Pons (tissue), 1 donor: ENCODE results near the gene HOXB5.

ENCODE experiments used
- DNase-seq: peaks from one replicate; pipeline ENCODE4 v3.0.0-alpha.2; 2016; ENCODE audit warnings: low spot score

HOXB5 gene

DNA sequence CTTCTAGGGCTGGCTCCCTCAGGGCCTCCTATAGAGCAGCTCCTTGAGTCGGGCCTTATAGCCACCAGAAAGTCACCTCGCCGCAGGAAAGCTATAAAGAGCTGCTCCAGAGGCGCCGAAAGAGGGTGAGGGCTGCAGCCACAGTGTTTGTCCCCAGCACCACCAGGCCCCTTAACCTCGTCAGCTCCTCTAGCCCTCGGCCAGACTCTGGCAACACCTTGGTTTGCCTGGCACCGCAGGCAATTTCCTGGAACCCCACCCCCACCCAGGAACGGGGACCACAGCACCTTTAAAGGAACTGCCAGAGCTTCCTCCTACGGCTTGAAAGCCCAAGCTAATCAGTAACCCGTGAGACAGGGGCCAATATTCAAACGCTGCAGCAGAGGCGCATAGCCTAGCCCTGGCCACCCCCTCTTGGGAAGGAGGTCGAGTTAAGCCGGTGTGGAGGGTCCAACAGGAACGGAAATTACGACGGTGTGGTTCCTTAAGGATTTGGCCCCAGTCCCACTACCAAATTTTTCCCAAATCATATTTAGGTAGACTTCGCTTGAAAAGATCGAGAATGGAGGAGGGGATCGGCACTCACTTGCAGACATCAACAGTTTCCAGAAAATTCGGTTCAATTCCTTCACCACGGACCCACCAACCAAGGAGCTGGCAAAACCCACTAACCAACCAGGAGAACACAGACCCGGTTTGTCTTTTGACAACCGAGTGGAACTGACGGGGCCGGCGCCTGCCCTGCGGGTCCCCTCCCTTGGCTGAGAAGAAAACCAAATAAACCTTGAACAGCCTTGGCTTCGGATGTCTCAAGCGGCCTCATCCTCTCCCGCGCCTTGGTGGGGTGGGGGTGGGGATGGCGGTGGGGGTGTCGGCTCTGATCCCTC lies 8.2 kb upstream of the HOXB5 start:
- no peak for DNase-seq

DNA sequence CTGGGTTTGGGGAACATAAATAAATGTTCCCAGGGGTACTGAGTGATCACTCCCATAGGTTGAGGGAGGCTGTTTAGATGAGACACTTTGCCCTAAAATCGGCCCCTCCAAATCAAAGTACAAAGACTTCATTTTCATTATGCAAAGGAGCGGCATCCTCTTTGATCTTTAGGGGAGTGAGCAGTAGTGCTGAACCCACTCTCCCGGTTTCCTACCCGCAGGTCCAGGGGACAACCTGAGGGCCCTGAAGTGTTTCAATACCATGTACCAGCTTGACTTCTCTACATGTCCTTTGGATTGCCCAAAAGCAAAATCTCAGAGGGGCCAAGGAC lies 7.6 kb upstream of the HOXB5 start:
- DNase-seq = no peak

DNA sequence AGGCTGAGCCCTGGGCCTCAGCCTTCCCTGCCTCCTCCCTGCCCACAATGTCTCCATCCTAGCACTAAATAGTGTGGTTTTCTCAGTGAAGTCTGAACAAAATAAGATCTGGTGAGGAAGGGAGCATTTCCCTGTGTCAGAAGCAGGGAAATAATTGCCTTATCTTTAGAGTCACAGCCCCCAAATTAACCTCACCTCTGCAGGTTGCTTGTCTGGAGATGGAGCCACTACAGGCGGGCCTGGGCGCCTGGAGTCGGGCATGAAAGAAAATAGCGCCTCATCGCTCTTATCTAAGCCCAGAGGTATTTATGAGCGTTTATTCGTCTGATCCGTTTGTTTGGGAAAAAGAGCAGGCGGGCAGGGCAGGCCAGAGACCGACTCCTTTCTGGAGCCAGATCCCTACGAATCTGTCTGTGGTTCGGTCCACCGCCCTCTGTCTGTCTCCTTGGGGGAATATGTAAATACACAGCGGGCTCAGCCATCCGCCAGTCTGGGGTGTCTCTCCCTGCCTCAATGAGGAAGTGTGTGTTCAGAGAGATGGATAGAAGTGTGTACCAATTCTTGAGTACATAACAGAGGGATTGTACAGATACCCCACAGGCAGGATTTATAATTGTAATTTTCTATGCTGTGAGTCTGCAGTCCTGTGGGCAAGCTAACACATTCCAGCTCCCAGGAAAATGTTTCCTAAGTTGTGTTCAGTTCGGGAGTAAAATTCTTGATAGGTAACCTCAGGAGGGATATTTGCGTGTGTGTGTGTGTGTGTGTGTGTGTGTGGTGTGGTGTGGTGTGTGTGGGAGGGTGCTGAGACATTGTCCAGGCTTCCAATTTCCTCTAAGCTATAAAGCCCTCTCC lies 6.9 kb upstream of the HOXB5 start:
- DNase-seq = no peak

DNA sequence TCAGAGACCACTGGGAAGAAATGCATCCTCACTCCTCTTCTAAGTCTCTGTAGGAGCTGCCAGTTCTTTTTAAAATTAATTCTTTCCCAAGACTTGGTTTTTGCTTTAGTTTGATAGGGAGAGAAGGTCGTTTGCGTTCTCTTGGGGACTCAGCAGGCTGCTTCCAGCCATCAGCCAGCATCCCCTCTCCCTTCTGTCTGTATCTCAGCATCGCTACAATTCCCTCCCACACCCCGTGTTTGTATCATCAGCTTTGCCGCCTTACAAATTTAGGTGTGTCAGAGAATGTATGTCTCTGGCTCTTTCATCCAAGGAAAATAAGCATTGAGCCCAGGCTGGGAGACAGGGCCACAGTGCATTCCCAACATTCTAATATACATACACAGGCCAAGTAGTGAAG lies 5.8 kb upstream of the HOXB5 start:
- no peak for DNase-seq

DNA sequence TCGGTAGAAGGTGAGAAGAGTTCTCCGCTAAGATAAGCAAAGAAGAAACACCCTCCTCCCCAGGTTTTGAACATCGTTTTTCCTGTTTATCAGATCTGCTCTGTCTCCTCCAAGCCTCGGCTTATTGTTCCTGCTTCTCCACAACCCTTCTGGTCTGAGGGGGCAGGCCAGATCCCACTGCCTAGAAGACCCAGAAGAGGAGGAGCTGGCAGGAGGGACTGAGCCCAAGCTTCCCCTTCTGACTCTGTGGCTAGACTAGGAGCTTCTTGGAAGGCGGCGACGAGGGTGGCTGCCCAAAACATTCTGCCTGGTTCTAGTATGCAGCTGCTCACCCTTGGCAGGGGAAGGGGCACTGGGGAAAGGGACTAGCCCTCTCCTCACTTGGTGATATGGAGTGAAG lies 5.2 kb upstream of the HOXB5 start:
- DNase-seq = no peak

DNA sequence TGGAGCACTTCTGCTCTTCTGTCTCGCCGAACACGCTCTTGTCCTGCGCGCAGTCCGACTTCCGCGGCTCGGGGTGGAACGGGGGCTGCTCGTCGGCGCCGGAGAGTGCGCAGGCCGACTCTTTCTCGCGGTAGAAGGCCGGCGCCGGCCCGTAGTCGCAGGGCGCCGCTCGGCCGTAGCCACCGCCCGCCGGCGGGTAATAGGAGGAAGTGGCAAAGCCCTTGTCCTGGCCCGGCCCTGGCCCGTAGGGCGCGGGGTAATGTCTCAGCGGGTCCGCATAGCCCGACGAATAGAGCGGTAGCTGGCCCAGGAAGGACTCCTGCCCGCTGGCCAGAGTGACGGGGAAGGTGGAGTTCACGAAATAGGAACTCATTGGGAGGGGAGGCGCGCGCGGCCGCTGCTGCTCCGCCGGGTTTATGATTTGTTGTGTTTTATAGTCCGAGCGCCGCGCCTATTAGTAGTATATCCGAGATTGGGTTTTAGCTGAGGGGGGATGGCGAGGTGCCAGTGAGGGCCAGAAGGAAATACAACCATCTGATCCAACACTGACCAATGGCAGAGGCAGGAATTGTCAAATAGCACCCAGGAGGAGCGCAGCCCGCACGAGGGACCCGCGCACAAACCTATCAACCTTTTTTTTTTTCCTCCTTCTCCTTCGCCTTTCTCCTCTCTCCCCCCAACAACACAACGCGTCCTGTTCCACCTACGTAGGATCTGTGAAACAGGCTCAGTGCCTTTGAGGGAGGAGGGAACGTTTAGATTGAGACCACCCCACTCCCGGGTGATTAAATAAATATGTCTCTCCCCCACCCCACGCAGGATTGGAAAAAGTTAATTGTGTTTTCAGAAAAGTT lies 4.4 kb upstream of the HOXB5 start:
- DNase-seq = no peak

DNA sequence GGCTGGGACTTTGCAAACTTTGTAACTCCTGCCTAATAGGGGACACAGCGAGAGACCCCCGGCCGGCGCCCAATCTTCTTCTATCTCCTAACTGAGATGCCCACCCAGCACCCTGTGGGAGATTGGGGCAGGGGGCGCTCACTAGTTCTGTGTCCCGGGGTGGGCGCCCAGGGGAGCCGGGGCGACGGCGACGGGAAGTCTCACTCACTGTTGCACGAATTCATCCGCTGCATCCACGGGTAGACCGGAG lies 3.9 kb upstream of the HOXB5 start:
- DNase-seq = no peak

DNA sequence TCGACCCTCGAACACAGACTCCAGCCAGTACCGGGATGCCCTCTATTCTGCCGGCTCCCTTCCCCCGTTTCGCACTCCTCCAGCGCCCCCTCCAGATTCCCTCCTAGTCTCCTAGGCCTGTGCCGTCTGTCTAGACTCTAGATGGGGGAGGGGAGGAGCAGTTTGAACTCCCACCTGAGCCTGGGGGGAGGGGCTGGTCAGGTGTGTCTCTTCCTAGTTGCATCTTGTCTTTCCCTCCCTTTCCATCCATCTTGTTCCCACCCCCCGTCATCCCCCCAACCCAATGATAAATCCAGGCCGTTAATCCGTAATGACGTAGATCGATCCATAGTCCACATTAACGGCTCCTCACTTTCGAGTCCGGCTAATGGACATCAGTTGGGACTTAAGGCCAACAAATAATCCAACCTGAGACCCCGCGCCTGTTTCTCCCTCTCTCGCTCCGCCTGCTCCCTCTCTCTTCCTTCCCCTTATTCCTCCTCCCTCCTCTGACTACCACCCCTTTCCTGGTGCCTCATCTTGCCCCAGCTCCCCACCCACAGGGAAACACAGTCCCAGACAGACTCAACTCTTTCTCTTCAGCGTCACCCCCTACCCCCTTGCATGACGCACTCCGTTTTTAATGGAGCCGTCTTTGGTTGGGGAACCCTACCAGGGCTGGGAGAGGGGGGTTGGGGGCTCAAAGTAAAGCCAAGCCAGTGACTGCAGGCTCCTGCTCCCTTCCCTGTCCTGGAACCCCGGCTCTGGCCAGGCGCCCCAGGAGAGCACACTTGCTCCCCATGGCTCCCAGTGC lies 3.4 kb upstream of the HOXB5 start:
- no peak for DNase-seq

DNA sequence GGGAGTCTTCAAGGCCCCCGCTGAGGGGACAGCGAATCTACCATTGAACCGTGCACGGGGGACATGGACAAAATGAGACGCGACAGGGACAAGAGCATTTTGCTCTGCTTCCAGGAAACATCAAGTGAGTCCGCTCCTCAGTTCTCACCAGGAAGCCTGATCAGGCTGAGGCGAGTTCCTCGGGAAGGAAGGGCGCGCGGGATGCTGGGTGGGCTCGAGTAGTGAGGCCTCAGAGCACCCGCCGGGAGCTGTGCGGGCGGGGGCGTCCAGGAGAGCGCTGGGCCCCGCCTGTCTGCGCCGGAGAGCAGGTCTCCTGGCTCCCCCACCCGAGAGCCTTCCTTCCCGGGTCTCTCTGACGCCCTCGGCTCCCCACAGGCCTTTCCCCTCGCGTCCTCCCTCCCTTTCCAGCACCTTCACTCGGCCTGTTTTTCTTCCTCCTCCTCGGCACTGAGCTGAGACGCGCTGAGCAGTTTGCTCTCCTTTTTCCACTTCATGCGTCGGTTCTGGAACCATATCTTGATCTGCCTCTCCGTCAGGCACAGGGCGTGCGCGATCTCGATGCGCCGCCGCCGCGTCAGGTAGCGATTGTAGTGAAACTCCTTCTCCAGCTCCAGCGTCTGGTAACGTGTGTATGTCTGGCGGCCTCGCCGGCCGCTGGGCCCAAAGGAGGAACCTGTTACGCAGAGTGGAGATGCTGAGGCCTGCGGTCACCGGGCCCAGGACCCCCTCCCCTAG lies 2.6 kb upstream of the HOXB5 start:
- DNase-seq = no peak

DNA sequence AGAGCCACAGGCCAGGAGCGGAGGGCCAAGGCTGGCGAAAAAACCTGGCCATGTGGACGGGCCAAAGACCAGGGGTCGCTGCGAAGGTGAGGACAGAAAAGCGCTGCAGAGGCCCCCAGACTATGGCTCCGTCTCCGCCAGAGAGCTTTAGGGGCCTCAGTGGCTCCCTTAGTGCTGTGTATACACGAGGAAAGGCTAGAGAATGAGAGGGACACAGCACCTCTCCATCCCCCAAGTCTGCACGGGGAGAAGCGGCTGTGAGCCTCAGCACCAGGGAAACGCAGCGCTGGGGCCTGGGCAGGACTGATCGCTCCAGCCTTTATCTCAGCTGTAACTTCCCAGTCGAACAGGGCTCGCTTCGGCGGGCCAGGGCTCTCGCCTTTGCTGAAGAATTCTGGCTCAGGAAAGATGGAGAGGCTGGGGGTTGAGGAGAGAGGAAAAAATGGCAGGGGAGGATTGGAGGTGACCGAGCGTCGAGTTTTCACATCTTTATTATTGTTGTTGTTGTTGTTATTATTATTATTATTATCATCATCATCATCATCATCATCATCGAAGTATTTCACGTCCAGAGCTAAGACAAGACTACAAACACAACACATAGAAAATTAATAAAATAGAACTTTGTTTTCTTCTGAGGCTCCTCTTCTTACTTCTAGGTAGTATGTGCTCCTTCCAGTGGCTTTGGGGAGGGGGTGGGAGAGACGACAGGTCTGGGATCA lies 1.9 kb upstream of the HOXB5 start:
- no peak for DNase-seq

DNA sequence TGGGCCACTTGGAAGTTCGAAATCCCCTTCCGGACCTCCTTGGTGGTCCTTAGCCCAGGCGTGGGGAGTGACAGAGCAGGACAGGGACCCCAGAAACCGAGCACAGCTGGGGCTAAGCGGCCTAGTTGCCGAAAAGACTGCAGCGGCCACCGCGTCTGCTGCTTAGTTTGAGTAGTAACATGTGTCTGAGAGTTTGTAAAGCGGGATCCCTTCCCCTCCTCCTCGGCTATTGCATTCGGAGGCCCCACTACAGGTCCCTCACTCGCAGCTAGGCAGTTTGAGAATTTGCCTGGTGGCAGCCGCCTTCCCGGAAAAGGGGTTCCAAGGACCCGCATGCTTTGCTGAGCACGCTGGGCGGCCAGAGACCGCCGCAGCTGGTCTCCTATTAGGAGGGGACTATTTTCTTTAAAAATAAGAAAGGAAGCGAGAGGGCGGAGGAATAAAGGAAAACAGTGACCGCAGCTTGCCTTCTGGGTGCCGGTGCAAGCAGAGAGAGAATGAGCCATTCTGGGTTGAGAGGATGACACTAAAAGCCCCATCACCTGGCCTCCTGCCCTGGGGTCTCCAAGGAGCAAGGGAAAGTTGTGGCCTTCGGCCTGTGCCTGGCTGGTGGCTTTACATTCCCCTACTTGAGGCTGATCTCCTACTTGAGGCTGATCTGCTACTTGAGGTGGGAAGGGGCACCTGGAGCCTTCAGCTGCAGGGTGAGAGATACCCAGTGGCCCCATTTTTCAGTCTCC lies 1.1 kb upstream of the HOXB5 start:
- no peak for DNase-seq

DNA sequence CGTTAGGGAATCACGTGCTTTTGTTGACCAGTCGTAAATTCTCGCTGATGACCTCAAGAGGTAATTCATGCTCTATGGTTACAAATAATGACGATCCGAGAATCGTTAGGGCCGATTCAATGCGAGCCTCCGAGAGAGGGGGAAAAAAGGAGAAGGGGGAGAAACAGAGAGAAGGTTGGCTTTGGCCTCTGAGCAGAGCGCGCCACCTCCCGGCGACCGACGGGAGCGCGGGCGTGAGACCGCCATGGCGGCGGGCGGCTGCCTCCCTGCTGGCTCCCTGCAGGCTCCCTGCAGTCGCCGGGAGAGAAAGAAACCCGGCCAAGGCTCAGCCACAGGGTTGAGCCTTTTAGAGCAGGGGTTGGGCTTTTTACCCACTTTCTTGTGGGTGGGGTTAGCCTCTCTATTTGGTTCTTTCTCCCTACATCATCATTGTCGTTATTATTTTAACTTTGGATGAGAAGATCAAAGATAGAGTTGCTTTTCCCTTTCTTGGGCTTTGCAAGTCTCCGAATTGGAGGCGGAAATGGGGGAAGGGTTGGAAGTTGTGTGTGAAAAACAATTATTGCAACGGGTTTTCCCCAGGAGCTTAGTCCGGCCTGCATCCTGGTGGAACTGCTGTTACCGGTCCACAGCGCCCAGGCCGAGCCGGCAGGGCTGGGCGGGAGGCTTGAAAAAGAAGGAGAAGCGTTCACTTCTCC lies 410 bp upstream of the HOXB5 start:
- DNase-seq = no peak

DNA sequence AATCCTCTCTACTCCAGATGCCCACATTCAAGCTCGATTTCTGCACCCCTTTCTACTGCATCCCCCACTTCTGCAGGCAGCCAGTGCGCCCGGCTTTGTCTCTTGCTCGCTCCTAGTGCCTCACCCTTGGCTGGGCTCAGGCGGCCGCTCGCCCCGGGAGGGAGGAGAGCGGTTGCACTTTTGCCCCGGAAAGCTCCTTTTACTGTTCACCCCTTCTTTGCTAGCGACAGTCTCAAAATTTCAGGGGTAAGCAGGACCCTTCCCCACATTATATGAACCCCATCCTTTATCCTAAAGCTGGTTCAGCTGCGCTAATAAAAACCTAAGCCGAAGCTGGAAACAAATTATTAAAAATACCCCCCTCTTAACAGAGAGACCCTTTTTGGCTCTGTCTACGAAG lies 1.0 kb downstream of the HOXB5 start:
- no peak for DNase-seq

DNA sequence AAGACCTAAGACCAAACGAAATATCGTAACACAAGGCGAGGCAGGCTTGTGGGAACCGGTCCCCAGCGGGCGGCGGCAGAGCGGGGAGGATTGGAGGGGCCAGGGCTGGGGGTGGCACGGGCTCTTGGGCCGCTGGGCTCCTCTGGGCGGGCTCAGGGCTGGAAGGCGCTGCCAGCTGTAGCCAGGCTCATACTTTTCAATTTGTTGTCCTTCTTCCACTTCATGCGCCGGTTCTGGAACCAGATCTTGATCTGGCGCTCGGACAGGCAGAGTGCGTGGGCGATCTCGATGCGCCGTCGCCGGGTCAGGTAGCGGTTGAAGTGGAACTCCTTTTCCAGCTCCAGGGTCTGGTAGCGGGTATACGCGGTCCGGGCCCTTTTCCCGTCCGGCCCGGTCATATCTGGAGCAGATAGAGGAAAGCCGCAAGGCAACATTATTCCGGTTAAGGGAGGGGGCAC lies 1.5 kb downstream of the HOXB5 start:
- no peak for DNase-seq

DNA sequence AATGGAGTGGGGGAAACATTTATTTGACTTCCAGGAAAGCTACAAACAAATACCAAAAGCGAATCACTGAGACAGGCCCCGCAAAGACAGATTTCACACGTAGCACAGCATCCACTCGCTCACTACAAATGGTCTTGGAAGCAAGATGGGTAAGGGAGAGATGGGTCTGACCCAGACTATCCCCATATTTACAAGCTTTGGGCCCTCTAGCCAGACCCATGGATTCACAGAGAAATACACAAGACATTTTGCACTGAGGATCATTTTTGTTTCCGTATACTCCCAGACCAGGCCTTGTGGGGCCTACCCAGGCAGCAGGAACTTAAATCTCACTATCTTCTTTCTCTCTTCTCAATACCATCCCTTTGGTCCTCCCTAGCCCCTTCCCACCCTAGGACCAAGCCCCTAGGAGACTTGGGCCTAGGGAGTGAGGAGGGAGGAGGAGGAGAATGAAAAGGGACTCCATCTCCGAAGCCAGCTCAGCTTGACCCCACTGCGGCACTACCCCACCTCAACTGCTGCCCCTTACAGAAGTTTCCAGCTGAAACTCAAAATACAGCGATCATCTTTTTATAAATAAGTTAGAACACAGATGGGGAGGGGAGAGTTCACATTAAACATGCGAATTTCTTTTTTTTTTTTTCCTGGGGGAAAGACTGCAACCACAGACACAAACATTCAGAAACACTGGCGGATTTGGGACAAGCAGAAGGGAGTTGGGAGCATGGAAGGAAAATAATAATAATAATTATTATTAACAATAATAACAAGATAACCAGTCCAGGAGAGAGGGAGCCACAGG lies 2.1 kb downstream of the HOXB5 start:
- no peak for DNase-seq

DNA sequence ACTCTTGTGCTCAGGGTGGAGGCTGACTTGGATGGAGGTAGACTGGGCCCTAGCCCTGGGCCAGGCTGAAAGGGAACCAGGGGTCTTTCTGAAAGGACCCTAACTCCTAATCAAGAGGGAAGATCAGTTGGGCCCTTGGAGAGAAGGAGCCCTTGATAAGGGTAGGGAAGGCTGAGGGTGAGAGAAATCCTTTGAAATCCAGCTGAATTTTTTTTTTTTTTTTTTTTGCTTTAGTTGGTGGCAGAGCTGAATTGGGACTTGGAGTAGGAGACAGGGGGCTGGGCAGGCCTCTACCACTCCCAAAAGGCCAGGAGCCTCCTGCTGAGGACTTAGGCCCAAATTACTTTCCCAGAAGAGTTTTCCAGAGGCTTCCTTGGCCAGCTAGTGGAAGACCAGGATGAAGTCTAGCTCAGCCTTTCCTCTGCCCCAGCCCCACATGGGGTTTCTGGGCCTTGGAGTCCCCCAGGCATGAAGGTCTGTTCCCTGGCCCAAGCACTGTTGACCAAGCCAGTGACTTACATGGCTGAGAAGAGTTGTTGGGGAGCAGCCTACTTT lies 2.9 kb downstream of the HOXB5 start:
- DNase-seq = no peak

DNA sequence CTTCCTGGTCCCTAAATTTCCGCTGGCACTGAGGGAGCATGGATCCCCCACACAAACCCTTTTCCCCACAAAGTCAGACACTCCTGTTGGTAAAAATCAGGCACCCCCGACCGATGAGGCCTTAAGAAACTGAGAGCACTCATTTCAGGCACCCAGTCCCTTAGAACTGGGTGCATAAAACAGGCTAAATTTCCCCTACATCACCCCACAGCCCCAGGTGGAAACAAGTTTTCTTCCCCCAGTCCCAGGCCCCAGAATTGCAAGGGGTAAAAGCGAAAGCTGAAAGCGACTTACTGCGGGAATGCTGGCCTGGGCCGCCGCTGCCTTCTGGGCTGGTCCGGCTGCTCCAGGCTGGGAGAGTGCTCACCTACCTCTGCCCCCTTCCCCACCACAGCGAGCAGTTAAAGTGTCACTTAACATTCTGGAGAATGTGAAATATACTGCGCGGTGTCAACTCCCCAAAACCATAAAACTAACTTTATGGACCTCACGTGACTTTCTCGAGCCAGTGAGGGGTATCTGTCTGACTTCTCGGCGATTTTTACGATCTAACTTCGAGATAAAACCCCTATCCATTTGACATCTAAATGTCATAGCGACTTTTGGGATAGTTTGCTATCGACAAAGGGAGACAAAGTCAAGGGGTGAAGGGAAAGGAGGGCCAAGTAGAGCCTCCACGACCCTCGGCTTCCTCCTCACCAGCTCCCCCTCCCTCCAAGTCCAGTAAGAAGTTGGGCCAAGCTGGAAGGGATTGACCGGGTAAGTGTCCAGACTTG lies 3.6 kb downstream of the HOXB5 start, which contains the start of gene HOXB3:
Gene HOXB3 (minus strand): TSS at position 411 of the 776 bp plus-strand sequence. CDS start 37,767 bp downstream, outside the sequence.
- no peak for DNase-seq
